GM19043 (cell line): ENCODE measurements around the gene CPNE4.

Experiments
- ATAC-seq: cut with Tn5 transposase; IDR thresholded peaks from one replicate; pipeline ENCODE4 v1.9.1; 2021; ENCODE audit warnings: low read depth; ENCODE audit not compliant: unreplicated experiment

The CPNE4 gene

GRCh38 chr3:131550562-131551465 lies 484.0 kb downstream of the CPNE4 start:
- no peak for ATAC-seq

GRCh38 chr3:131549340-131549739 lies 485.5 kb downstream of the CPNE4 start:
- no peak for ATAC-seq

- no peak for ATAC-seq
Observed at GRCh38 chr3:131547585-131547984, 487.2 kb downstream of the CPNE4 start.

- ATAC-seq = no peak
Observed at GRCh38 chr3:131546441-131546840, 488.4 kb downstream of the CPNE4 start.

GRCh38 chr3:131544557-131544956 lies 490.3 kb downstream of the CPNE4 start:
- ATAC-seq = no peak

GRCh38 chr3:131543714-131544113 lies 491.1 kb downstream of the CPNE4 start:
- no peak for ATAC-seq

GRCh38 chr3:131541288-131541687 lies 493.5 kb downstream of the CPNE4 start:
- ATAC-seq = no peak

- no peak for ATAC-seq
Observed at GRCh38 chr3:131540821-131541220, 494.0 kb downstream of the CPNE4 start.

- no peak for ATAC-seq
Observed at GRCh38 chr3:131540143-131540542, 494.7 kb downstream of the CPNE4 start.

- ATAC-seq = no peak
Observed at GRCh38 chr3:131538968-131539367, 495.8 kb downstream of the CPNE4 start.

GRCh38 chr3:131537531-131537930 lies 497.3 kb downstream of the CPNE4 start:
- no peak for ATAC-seq

GRCh38 chr3:131535596-131535995 lies 499.2 kb downstream of the CPNE4 start:
- ATAC-seq = no peak

- no peak for ATAC-seq
Observed at GRCh38 chr3:131535131-131535530, 499.7 kb downstream of the CPNE4 start.

GRCh38 chr3:131532645-131533044 lies 502.2 kb downstream of the CPNE4 start:
- no peak for ATAC-seq

GRCh38 chr3:131530843-131531242 lies 504.0 kb downstream of the CPNE4 start:
- no peak for ATAC-seq

GRCh38 chr3:131530388-131530787 lies 504.4 kb downstream of the CPNE4 start:
- no peak for ATAC-seq

- no peak for ATAC-seq
Observed at GRCh38 chr3:131526801-131527347, 507.9 kb downstream of the CPNE4 start.

GRCh38 chr3:131518680-131519079 lies 516.1 kb downstream of the CPNE4 start:
- no peak for ATAC-seq

- no peak for ATAC-seq
Observed at GRCh38 chr3:131505421-131505820, 529.4 kb downstream of the CPNE4 start.

GRCh38 chr3:131503320-131503635 lies 531.5 kb downstream of the CPNE4 start:
- no peak for ATAC-seq

GRCh38 chr3:131502530-131503319 lies 532.1 kb downstream of the CPNE4 start, which contains the start of gene MRPL3:
Gene MRPL3, minus strand, starts transcription at chr3:131502971. Its CDS starts 150 bp downstream, at chr3:131502821.
- peak; percentile 92 for ATAC-seq
